Hepatocyte (in vitro differentiated cells): Measurements from ENCODE around the gene CRYBG2.
"Not testable (repeated sequence)": the region's sequence is repeated elsewhere in the genome, so short reads cannot be mapped to it uniquely, and the experiment has no call there.

Source experiments
- CTCF ChIP-seq: fragments of 200-600 bp; sonication (generic); IDR thresholded peaks from 2 replicates; pipeline ENCODE4 v1.5.1; 2016; ENCODE audit warnings: antibody characterized with exemption, mild to moderate bottlenecking; ENCODE audit not compliant: poor library complexity
- EZH2 ChIP-seq: fragments of 200-600 bp; sonication (generic); IDR thresholded peaks from 2 replicates; pipeline ENCODE4 v1.6.1; 2016; ENCODE audit warnings: antibody characterized with exemption, mild to moderate bottlenecking, borderline replicate concordance

GRCh38 chr1:26385063-26385462 lies 31.1 kb upstream of the CRYBG2 start:
- TF ChIP-seq CTCF, EZH2: not testable (repeated sequence)
